GM19099 (cell line): Measurements from ENCODE around the gene EPHB4.

ENCODE experiments used
- POLR2A ChIP-seq: IDR thresholded peaks from 3 replicates; pipeline ENCODE4 v1.6.1; 2011; ENCODE audit warnings: low read depth; ENCODE audit not compliant: insufficient read length; ENCODE audit errors: extremely low read depth

Gene EPHB4

DNA sequence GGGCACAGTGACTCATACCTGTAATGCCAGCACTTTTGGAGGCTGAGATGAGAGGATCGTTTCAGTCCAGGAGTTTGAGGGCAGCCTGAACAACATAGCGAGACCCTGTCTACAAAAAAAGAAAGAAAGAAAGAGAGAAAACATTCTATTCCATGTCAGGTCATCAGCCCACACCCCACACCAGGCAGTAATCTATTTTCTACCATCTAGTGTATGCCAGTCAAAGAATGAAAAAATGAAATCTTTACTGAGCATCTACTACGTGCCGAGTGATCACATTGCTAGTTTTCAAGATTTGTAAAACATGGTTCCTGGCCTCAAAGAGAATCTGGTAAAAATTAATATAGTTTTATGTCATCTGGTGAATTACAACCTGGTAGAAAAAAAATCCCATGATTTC is 3.1 kb upstream of the EPHB4 start:
- TF ChIP-seq POLR2A = no peak

- TF ChIP-seq POLR2A = no peak
Observed at GRCh38 chr7:100829150-100829716, 1.9 kb upstream of the EPHB4 start.

DNA sequence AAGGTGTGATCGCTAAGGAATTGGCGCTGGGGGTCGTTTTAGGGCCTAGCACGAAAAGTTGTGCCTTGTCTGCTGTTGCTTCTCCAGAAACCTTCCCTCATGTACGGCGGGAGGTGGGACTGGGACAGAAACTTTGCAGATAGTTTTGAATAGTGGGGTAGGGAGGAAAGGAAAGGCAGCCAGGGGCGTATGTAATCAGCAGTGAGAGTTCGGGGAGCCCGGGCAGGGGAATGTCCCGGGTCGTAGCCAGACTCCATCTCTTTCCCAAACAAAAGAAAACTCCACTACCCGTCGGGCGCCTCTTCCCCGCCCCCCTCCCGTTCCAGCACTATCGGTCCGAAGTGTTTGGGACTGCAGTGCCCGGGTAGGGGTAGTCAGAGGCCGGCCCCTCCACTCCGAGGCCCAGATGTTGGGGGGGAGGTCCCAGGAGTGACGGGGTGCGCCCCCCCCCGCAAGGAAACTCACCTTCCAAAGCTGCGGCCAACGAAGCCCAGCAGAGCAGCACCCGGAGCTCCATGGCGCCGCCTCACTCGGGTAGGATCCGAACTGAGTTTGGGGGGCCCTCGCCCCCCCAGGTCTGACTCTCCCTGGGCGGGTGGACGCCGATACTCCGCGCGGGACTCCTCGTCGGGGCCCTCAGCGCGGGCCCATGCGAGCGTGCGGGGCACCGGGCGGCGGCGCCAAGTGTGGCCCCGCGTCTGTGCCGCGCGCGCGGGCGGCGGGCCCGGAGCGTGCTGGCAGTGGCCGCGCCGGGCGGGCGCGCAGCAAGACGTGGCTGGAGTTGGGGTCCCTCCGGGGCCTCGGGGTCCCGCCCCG is 601 bp downstream of the EPHB4 start:
- TF ChIP-seq POLR2A = no peak

DNA sequence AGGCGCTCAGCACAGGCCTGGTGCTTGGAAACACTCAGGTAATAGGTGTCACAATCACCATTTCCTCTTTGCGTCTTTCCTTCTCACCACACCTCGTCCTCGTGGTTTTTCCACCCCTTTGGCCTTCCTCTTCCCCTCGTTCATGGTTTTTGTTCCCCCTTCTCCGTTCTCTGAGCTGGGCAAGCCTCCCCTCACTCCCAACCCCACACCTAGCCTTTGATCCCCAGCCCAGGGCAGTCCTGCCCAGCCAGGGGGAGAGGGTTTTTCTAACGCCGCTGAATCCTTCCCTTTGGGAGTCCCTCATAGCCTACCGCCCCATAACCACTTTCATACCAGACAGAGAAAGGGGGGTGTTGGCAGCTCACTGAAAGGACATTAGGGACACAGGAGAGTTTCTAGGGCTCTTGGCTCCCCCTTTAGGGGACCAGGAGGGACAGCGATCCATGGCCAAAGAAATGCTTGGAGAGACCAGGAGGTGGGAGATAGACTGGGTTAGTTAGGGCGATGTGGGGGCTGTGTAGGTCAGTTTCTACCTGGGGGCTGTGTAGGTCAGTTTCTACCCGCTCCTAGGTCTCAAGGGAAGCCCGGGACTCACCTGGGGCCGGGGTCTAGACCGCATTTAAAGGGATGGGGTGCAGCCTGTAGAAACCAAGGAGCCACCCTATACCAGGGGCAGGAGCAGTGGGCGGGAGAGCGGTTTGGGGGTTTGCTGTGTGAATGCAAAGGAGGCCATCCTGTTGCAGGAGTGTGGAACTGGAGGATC is 1.4 kb downstream of the EPHB4 start:
- no peak for TF ChIP-seq POLR2A

DNA sequence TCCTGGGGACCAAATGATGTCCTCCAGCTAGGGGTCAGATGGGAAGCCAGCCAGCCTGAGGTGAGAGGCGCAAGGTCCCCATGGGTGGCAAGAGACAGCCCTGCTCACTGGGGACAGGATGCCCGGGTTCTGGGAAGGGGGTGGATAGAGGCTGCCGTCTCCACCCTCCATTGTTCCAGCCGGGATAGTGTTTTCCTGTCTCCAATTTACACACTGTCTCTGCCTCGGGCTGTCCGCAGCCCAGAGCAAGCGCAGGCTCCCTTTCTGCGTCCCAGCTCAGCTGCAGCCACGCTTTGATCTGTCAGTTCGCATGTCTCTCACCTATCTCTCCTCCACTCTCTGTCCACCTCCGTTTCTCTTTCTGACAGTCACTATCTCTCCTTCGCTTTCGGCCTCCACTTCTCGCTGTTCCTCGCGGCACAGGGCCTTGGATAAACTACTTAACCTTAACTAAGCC is 2.1 kb downstream of the EPHB4 start:
- TF ChIP-seq POLR2A = no peak

DNA sequence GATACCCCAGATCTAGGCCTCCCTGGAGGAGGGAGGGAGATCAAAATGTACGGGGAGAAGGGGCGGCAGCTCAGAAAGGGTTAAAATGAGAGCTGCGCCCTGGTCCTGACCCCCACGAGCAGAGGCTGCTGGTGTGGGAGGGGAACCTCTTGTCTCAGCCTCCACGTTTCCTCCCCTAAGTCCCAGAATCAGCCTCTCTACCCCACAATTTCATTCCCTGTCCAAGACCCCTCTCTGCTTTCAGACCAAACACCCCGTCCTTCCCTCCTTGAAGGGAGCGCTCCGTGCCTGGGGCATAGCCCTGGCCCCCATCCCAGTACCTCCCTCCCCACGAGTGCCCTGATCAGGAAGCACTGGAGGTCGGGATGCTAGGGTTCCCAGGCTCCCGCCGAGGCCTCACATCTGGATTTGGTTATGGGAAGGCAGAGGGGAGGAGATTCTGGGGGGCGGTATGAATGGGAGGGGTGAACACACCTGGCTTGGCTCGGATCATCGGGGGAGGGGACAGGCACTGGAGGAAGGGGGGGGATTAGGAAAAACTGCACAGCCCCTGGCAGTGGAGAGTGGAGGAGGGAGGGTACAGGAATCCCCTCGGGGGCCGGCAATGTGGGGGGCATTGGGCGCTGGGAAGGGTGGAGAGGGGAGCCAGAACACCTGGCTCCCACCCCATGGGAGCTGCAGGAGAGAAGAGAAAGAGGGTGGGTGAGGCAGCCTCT is 2.7 kb downstream of the EPHB4 start:
- TF ChIP-seq POLR2A = no peak

DNA sequence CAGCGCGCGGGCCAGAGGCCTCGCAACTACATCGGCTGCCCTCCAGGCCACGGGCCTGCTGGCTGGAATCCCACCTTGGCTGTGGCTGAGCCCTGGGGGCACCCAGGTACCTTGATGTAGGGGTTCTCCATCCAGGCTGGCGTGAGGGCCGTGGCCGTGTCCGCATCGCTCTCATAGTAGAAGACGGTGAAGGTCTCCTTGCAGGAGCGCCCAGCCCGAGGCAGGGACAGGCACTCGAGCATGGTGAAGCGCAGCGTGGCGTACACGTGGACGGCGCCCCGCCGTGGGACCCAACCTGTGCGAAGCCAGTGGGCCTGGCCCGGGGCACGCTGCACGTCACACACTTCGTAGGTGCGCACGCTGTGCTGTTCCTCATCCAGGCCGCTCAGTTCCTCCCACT is 3.8 kb downstream of the EPHB4 start:
- TF ChIP-seq POLR2A = no peak

GRCh38 chr7:100823140-100823525 is 4.2 kb downstream of the EPHB4 start:
- TF ChIP-seq POLR2A = no peak

GRCh38 chr7:100822236-100823139 is 4.8 kb downstream of the EPHB4 start:
- no peak for TF ChIP-seq POLR2A

DNA sequence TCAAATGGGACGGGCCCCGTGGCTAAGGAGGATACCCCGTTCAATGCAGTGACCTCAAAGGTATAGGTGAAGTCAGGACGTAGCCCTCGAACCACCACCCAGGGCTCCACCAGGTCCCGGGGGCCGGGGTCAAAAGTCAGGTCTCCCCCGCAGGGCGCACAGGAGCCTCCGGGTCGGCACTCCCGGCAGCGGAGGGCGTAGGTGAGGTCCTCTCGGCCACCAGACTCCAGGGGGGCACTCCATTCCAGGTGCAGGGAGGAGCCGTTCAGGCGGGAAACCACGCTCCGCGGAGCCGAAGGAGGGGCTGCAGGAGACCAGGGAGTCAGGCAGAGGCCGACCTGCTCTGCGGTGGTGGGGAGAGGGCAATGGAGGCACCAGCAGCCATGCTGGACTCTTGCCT is 7.7 kb downstream of the EPHB4 start:
- no peak for TF ChIP-seq POLR2A

GRCh38 chr7:100818825-100819224 is 8.5 kb downstream of the EPHB4 start:
- no peak for TF ChIP-seq POLR2A

GRCh38 chr7:100818366-100818765 is 9.0 kb downstream of the EPHB4 start:
- no peak for TF ChIP-seq POLR2A

GRCh38 chr7:100817097-100817496 is 10.2 kb downstream of the EPHB4 start:
- TF ChIP-seq POLR2A = no peak

- no peak for TF ChIP-seq POLR2A
Observed at GRCh38 chr7:100812729-100813128, 14.6 kb downstream of the EPHB4 start.

GRCh38 chr7:100811480-100811879 is 15.8 kb downstream of the EPHB4 start:
- TF ChIP-seq POLR2A = no peak

DNA sequence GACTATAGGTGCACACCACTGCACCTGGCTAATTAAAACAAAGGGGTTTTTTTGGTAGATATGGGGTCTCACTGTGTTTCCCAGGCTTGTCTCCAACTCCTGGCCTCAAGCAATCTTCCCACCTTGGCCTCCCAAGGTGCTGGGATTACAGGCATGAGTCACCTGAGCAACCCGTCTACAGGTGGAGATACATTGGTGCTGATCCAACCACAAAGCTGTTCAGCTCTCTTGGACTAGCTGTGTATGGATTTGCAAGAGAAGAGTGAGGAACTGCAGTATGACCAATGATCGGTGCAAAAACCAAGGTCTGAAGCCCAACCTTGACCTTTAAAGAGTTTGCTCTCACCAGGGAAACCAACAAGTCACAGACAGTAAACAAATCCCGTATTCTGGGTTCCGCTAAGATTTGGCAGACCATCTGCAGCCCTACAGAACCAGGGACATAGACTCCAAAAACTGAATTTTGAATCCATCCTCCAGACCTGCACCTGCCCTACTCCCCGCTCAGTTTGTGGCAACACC is 18.9 kb downstream of the EPHB4 start:
- no peak for TF ChIP-seq POLR2A
